NB4 (cell line): ENCODE results near the gene IDH3G.

Source experiments
- DNase-seq: peaks from one replicate; pipeline ENCODE4 v3.0.0; 2010; ENCODE audit warnings: low read depth
- H3K4me3 ChIP-seq: one replicate; pipeline ENCODE4 v1.5.1; 2011; ENCODE audit warnings: mild to moderate bottlenecking, low read depth, low read length, moderate library complexity
- CTCF ChIP-seq: IDR thresholded peaks from one replicate; pipeline ENCODE4 v1.5.1; 2012; ENCODE audit warnings: low read depth, low read length
- MAX ChIP-seq: IDR thresholded peaks from 2 replicates; pipeline ENCODE4 v1.6.1; 2011; ENCODE audit warnings: low read depth, low read length
- MYC ChIP-seq: IDR thresholded peaks from 2 replicates; pipeline ENCODE4 v1.6.1; 2011; ENCODE audit warnings: low read depth, low read length
- POLR2A ChIP-seq: IDR thresholded peaks from 2 replicates; pipeline ENCODE4 v1.6.1; 2011; ENCODE audit warnings: mild to moderate bottlenecking; ENCODE audit not compliant: insufficient read length; ENCODE audit errors: extremely low read depth

Gene IDH3G

GRCh38 chrX:153794018-153794896 is at the start of gene IDH3G, which contains the start of gene SSR4:
TSS of gene IDH3G (minus strand) at chrX:153794375. CDS start at chrX:153794326, 49 bp downstream.
TSS of gene SSR4 (plus strand) at chrX:153794668. CDS start at chrX:153794688, 20 bp downstream.
- peak; percentile 96 for DNase-seq
- TF ChIP-seq POLR2A, result peak; percentile 40
- TF ChIP-seq CTCF, result no peak
- TF ChIP-seq MYC, result peak; percentile 76
- TF ChIP-seq MAX, result peak; percentile 88
- H3K4me3 ChIP-seq, result peak within 1 kb of the TSS; percentile 82

- DNase-seq, result no peak
- H3K4me3 ChIP-seq, result no peak overlapping the region
- TF ChIP-seq MYC, result no peak
- no peak for TF ChIP-seq CTCF
- no peak for TF ChIP-seq POLR2A
- TF ChIP-seq MAX, result no peak
Observed at GRCh38 chrX:153836921-153837320, 42.7 kb upstream of the IDH3G start.

GRCh38 chrX:153832728-153833127 is 38.6 kb upstream of the IDH3G start:
- no peak for TF ChIP-seq MYC
- no peak for TF ChIP-seq MAX
- DNase-seq, result no peak
- H3K4me3 ChIP-seq, result no peak overlapping the region

GRCh38 chrX:153831429-153832150 is 37.4 kb upstream of the IDH3G start:
- DNase-seq, result peak; percentile 77
- no peak for TF ChIP-seq CTCF
- H3K4me3 ChIP-seq, result no peak overlapping the region

GRCh38 chrX:153830640-153831428 is 36.7 kb upstream of the IDH3G start:
- no peak for TF ChIP-seq POLR2A
- TF ChIP-seq MAX, result no peak
- no peak for TF ChIP-seq CTCF
- no peak for TF ChIP-seq MYC
- H3K4me3 ChIP-seq, result no peak overlapping the region
- no peak for DNase-seq
